GM12874 (cell line): Measurements from ENCODE around the gene WFDC8.

Experiments used
- TF ChIP-seq, protein P1 (sequence below): IDR thresholded peaks from 2 replicates; pipeline ENCODE4 v1.5.1; 2011; ENCODE audit warnings: low read depth, mild to moderate bottlenecking, control low read depth, low read length, moderate library complexity; ENCODE audit not compliant: insufficient read depth

WFDC8 gene

DNA sequence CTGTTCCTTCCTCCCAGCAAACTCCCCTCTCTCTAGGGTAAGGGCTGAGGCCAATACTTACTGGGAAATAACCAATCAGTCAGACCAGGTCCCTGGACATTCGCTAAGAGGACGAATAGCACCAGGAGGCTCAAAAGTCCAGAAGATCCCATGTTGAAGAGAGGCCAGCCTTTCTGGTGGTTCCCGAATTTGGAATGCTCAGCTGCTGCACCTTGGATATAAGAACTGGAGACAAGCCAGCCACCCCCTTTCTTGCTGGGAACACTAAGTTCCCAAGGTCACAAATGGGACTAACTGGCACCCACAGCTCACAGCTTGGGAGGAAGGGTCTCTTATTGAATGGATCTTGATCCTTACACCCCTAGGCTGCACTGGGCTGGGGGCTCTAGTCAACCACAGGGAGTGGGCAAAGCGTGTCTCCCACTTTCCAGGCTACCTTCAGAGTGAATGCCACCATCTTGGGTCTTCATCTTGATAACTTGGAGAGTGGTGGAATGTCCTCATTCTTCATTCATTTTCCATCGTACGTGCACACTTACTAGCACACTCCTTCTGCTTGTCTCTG lies 31.8 kb downstream of the WFDC8 start, which contains the start of gene EPPIN:
Gene EPPIN (minus strand): TSS at position 196 of the 565 bp plus-strand sequence. CDS start 44 bp downstream, at position 152.
- TF ChIP-seq, protein P1, sequence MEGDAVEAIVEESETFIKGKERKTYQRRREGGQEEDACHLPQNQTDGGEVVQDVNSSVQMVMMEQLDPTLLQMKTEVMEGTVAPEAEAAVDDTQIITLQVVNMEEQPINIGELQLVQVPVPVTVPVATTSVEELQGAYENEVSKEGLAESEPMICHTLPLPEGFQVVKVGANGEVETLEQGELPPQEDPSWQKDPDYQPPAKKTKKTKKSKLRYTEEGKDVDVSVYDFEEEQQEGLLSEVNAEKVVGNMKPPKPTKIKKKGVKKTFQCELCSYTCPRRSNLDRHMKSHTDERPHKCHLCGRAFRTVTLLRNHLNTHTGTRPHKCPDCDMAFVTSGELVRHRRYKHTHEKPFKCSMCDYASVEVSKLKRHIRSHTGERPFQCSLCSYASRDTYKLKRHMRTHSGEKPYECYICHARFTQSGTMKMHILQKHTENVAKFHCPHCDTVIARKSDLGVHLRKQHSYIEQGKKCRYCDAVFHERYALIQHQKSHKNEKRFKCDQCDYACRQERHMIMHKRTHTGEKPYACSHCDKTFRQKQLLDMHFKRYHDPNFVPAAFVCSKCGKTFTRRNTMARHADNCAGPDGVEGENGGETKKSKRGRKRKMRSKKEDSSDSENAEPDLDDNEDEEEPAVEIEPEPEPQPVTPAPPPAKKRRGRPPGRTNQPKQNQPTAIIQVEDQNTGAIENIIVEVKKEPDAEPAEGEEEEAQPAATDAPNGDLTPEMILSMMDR, result no peak

DNA sequence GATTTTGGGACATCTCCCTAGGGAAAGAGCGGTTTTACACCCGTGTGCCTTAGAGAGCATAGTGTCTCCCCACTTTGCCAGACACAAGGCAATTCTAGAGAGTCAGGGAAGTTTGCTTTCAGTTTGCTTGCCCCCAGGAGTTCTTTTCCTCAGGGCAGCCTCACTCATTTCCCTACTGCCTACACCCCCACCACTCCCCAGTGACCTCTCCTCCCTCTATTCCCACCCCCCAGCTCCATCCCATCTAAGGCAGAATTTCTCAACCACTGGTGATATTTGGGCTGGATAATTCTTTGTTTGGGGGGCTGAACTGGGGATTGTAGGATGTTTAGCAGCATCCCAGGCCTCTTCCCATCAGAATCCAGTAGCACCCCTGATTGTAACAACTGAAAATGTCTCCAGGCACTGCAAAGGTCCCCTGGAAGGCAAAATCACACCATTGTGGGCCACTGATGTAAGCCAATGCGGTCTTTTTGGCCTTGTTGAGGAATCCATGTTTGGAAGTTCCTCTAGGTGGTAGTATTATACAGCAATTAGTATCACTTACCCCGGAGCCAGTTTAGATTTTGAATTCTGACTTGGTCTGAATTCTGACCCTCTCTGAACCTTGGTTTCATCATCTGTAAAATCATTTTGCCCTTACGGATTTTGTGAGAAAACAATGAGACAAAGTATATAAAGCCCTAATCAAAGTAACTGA lies 33.2 kb downstream of the WFDC8 start:
- TF ChIP-seq, protein P1, result no peak

DNA sequence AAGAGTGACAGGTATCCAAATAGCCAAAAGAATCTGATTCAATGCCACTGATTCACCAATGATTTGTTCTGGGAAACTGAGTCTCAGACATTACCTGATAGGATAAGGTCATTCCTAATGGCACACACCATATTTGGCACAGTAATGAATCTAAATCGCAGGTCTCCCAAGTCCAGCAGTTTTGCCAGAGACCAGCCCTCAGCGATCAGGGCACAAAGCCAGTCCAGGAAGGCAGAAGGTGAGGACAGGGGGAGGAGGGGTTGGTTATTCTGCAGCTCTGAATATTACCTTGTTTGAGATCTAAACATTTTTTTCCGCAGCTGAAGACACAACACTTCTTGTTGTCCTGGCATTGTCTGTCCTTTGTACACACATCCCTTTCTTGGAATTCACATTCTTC lies 33.7 kb downstream of the WFDC8 start:
- TF ChIP-seq, protein P1, result no peak

DNA sequence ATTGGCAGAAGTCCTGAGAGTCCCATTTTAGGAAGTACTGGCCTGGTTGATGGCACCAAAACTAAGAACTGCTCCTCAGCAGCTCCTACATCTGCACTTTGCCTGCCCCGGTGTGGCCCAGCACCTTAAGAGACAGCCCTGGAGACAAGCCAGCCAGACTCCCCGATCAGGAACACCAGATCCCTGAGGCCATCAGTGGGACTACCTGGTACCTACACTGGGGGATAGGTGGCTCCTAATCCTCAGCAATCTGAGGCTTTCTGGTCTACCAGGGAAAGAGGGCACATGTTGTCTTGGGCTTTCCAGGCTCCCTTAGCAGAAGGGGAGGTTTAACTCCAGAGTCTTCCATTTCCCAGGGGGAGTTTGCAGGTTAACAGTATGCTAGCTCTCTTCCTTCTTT lies 39.7 kb downstream of the WFDC8 start, which contains the start of gene WFDC6:
Gene WFDC6 (minus strand): TSS at position 101 of the 400 bp plus-strand sequence. CDS start 75 bp downstream, at position 26.
- TF ChIP-seq, protein P1, result no peak

DNA sequence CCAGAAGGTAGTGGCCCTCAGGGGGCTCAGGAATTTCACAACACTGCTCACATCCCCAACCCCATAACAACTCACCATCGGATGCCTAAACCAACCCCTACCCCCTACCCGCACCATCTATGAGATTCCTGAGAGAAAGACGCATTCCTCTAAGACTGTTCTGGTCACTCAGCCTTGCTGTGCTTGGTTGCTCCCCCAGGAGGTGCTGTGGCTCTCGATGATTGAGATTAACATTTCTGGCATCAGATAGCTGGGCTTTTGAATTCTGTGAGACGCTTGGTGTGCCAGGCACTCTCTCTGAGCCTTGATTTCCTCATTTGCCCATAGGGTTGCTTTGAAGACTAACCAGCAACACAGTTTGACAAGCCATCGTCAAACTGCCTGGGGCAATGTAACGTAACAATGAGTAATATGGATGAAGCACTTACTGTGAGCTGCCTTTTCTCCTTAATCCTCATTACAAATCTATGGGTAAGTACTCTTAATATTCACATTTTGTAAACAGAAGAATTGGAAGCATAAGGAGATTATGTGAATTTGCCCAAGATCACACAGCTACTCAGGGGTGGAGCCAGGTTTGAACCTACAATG lies 40.8 kb downstream of the WFDC8 start:
- TF ChIP-seq, protein P1, result no peak; the same call in 1 of the 2 replicates

DNA sequence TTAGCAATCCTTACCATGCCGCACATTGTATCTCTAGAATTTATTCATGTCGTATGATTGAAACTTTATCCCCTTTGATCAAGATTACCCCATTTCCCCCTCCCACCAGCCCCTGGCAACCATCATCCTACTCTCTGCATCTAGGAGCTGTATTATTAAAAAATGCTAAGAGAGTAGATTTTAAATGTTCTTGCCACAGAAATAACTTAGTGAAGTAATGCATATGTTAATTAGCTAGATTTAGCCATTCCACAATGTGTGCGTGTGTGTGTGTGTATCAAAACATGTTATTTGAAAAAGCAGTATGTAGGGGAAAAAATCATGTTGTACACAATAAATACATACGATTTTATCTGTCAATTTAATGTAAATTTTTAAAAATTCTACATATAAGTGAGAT lies 51.8 kb downstream of the WFDC8 start:
- TF ChIP-seq, protein P1, result no peak

DNA sequence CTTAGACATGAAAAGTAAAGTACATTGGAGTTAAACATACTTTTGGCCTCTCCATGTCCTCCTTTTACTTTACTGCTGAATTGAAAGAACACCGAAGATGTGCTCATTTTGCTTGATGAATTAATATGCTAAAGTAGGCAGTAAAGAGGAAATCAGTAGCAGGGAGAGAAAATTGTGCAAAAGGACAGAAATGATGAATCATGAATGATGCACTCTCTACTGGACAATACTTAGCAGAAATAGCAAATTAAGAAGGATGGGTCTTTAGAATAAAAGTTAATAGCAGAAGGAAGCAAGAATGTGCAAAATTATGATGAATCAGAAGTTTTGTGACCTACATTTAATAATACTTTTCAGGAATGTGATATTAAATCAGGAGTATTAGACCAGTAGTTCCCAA lies 55.3 kb downstream of the WFDC8 start:
- TF ChIP-seq, protein P1, result no peak
